Measurements from ENCODE around the gene TMEM43.

Gene TMEM43

DNA sequence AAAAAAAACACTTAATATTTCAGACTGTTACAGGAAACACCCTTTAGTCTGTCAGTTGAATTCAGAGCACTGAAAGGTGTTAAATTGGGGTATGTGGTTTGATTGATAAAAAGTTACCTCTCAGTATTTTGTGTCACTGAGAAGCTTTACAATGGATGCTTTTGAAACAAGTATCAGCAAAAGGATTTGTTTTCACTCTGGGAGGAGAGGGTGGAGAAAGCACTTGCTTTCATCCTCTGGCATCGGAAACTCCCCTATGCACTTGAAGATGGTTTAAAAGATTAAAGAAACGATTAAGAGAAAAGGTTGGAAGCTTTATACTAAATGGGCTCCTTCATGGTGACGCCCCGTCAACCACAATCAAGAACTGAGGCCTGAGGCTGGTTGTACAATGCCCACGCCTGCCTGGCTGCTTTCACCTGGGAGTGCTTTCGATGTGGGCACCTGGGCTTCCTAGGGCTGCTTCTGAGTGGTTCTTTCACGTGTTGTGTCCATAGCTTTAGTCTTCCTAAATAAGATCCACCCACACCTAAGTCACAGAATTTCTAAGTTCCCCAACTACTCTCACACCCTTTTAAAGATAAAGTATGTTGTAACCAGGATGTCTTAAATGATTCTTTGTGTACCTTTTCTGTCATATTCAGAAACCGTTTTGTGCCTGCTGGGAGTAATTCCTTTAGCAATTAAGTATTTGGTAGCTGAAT, 17.9 kb downstream of the TMEM43 start:
- Histone ChIP-seq H2AFZ (ENCODE audit: low read length) (no peak overlapping the region), H4K20me1 (ENCODE audit: insufficient read depth, low read length) (no peaks in the 10 kb centered on the region), H3K4me2 (ENCODE audit: low read length) (no peak overlapping the region), H3K27ac (ENCODE audit: low read depth, low read length, poor library complexity, severe bottlenecking) (no peak overlapping the region), H3K27me3 (ENCODE audit: insufficient read depth, low read length) (no peaks in the 10 kb centered on the region), H3F3A (ENCODE audit: insufficient read depth, low read length) (no peaks in the 10 kb centered on the region), H3K4me3 (ENCODE audit: low read depth, low read length, poor library complexity, severe bottlenecking) (no peak overlapping the region), H3K79me2 (ENCODE audit: insufficient read depth, low read length) (no peaks in the 10 kb centered on the region), H3K36me3 (ENCODE audit: insufficient read depth, low read length) (peaks cover 20% of the 10 kb centered on the region; the same call in 1 of the 2 replicates), H3K9me3 (ENCODE audit: low read length) (no peaks in the 10 kb centered on the region), H3K9ac (ENCODE audit: low read length) (no peak overlapping the region), H3K9me2 (ENCODE audit: low read depth, low read length) (no peaks in the 10 kb centered on the region), H3K4me1 (ENCODE audit: insufficient read depth, low read length, severe bottlenecking) (peaks cover 12% of the 10 kb centered on the region)
- TF ChIP-seq EZH2 (IDR thresholded peaks at IDR 0.05; ENCODE audit: borderline replicate concordance, low read length), result no peak
- TF ChIP-seq, protein P1, sequence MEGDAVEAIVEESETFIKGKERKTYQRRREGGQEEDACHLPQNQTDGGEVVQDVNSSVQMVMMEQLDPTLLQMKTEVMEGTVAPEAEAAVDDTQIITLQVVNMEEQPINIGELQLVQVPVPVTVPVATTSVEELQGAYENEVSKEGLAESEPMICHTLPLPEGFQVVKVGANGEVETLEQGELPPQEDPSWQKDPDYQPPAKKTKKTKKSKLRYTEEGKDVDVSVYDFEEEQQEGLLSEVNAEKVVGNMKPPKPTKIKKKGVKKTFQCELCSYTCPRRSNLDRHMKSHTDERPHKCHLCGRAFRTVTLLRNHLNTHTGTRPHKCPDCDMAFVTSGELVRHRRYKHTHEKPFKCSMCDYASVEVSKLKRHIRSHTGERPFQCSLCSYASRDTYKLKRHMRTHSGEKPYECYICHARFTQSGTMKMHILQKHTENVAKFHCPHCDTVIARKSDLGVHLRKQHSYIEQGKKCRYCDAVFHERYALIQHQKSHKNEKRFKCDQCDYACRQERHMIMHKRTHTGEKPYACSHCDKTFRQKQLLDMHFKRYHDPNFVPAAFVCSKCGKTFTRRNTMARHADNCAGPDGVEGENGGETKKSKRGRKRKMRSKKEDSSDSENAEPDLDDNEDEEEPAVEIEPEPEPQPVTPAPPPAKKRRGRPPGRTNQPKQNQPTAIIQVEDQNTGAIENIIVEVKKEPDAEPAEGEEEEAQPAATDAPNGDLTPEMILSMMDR (IDR thresholded peaks at IDR 0.05; ENCODE audit: low read length), result no peak

DNA sequence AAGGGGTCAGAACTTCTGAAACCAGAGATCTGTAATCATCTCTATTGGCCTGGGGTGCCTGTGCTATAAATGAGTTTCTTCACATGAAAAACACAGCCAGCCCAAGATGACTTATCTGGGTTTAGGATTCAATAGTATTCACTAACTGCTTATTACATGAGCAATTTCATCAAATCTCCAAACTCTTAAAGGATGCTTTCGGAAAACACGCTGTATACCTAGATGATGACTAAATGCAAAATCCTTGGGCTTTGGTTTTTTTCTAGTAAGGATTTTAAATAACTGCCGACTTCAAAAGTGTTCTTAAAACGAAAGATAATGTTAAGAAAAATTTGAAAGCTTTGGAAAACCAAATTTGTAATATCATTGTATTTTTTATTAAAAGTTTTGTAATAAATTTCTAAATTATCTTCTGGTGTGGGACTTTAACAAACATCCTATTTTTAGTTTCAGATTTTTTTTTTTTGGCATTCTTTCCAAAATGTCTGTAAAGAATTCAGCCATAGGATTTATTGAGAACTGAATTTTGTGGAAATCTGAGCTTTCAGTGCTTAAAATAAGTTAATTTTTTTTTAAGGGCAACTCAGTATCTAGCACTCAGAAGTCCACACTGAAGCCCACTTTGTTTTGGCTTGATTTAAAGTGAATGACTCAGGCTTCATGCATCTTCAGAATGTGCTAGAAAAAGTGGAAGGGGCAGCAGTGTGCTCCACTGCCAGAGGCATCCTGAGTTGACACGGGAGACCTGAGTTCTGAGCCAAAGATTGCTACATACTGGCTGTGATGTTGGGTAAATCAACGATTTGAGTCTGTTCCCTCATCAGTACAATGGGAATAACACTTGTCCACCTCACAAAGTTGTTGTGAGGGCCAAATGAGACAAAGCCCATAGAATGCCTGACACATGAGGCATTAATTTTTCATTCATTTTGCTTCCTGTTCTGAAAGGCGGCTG, 18.7 kb downstream of the TMEM43 start:
- Histone ChIP-seq H3K36me3 (ENCODE audit: insufficient read depth, low read length) (peaks cover 20% of the 10 kb centered on the region; the same call in 1 of the 2 replicates), H3K4me2 (ENCODE audit: low read length) (no peak overlapping the region), H3K9me2 (ENCODE audit: low read depth, low read length) (no peaks in the 10 kb centered on the region), H3K9ac (ENCODE audit: low read length) (no peak overlapping the region), H4K20me1 (ENCODE audit: insufficient read depth, low read length) (no peaks in the 10 kb centered on the region), H3K9me3 (ENCODE audit: low read length) (no peaks in the 10 kb centered on the region), H3K27me3 (ENCODE audit: insufficient read depth, low read length) (no peaks in the 10 kb centered on the region), H3K4me3 (ENCODE audit: low read depth, low read length, poor library complexity, severe bottlenecking) (no peak overlapping the region), H3F3A (ENCODE audit: insufficient read depth, low read length) (no peaks in the 10 kb centered on the region), H3K4me1 (ENCODE audit: insufficient read depth, low read length, severe bottlenecking) (peaks cover 12% of the 10 kb centered on the region), H3K27ac (ENCODE audit: low read depth, low read length, poor library complexity, severe bottlenecking) (no peak overlapping the region), H3K79me2 (ENCODE audit: insufficient read depth, low read length) (no peaks in the 10 kb centered on the region), H2AFZ (ENCODE audit: low read length) (no peak overlapping the region)
- TF ChIP-seq, protein P1 (IDR thresholded peaks at IDR 0.05; ENCODE audit: low read length), result no peak
- no peak for TF ChIP-seq EZH2 (IDR thresholded peaks at IDR 0.05; ENCODE audit: borderline replicate concordance, low read length)

DNA sequence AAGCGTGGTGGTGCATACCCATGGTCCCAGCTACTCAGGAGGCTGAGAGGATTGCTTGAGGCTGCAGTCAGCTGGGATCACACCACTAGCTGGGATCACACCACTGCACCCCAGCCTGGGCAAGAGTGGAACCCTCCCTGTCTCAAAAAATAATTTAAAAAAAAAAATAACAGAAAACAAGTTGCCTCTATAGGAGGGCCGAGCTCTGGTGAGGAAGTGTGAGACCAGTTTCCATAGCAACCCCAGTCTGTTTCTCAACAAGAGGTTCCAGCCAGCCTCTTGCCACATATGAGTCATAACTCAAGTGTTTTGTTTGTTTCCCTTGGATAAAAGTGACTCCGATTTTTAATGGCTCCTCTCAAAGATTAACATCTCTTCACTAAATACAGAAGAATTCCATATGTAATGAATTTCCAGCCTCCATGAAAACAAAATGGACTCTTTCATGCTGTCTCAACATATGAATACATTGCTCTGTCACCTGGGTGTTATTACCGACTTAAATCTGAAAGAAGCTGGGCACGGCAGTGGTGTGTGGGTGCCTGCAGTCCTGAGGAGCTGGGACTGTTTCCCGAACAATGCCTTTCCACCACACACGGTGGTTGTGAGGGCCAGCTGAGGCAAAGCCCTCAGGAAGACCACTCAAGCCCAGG, 19.7 kb downstream of the TMEM43 start:
- no peak for TF ChIP-seq EZH2 (IDR thresholded peaks at IDR 0.05; ENCODE audit: borderline replicate concordance, low read length)
- TF ChIP-seq, protein P1 (IDR thresholded peaks at IDR 0.05; ENCODE audit: low read length), result no peak

More for the DNA sequence above, 19.7 kb downstream of the TMEM43 start:
- no peaks in the 10 kb centered on the region for H3K9me2 ChIP-seq (ENCODE audit: low read depth, low read length)
- H3K27ac ChIP-seq (ENCODE audit: low read depth, low read length, poor library complexity, severe bottlenecking), result peak overlapping the region; percentile 29
- no peak overlapping the region for H3K4me3 ChIP-seq (ENCODE audit: low read depth, low read length, poor library complexity, severe bottlenecking)
- no peaks in the 10 kb centered on the region for H3K9me3 ChIP-seq (ENCODE audit: low read length)
- H3K4me1 ChIP-seq (ENCODE audit: insufficient read depth, low read length, severe bottlenecking), result peaks cover 12% of the 10 kb centered on the region
- H3K27me3 ChIP-seq (ENCODE audit: insufficient read depth, low read length), result no peaks in the 10 kb centered on the region
- no peaks in the 10 kb centered on the region for H3K79me2 ChIP-seq (ENCODE audit: insufficient read depth, low read length)
- H3K9ac ChIP-seq (ENCODE audit: low read length), result no peak overlapping the region
- H3F3A ChIP-seq (ENCODE audit: insufficient read depth, low read length), result no peaks in the 10 kb centered on the region
- no peak overlapping the region for H2AFZ ChIP-seq (ENCODE audit: low read length)
- no peak overlapping the region for H3K4me2 ChIP-seq (ENCODE audit: low read length)
- H4K20me1 ChIP-seq (ENCODE audit: insufficient read depth, low read length), result no peaks in the 10 kb centered on the region
- peaks cover 20% of the 10 kb centered on the region; the same call in 1 of the 2 replicates for H3K36me3 ChIP-seq (ENCODE audit: insufficient read depth, low read length)

Measured in OCI-LY1 (cell line).